ENCODE data around the gene HOMER1. TPM values are rescaled to one million over a fixed set of nuclear protein-coding genes. Genes with fewer than 3 reads are reported as not detected.

Gene HOMER1
- total and polyA plus RNA-seq, 2 experiments from 2014 or later = 26.3 to 28.0 TPM

DNA sequence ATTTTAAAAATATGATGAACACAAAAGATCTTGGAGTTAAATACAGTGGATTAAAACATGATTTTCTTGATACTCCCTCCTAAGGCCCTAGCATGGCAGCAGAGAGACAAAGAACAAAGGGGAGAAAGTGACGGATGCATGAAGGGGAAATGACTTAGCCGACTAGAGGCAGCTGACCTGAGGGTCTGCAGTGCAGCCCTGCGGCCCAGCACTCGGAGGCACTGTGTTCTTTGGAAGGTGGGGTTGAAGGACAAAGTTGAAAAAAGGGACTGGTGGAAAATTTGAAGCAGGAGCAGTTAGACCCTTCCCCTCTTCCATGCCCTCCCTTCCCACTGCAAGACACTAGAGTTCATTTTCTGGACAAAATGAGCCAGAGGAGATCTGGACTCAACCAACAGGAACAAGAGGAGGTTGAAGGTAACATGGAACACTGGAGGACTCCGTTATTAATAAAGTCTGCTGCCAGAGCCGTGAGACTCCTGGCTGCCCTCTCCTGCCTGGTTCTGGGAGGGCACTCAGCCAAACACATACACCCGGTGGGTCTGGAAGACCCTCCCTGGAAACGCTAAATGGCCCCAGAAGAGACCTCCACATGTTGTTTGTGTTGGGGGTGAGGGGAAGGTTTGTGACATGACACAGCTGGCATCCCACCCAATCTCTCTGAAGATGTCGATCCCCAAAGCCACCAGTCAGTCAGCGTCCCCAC is 179.9 kb downstream of the HOMER1 start:
- H3K27ac ChIP-seq = no peak overlapping the region
- H3K27me3 ChIP-seq = no peaks in the 10 kb centered on the region
- H3K9me3 ChIP-seq (ENCODE audit: low read depth) = no peaks in the 10 kb centered on the region
- no peaks in the 10 kb centered on the region for H3K4me1 ChIP-seq (ENCODE audit: low read depth)
- no peak overlapping the region for H3K4me3 ChIP-seq
- no peak for DNase-seq (ENCODE audit: low read depth in 1 of 2, low spot score in 1 of 2)
- TF ChIP-seq, protein P1, sequence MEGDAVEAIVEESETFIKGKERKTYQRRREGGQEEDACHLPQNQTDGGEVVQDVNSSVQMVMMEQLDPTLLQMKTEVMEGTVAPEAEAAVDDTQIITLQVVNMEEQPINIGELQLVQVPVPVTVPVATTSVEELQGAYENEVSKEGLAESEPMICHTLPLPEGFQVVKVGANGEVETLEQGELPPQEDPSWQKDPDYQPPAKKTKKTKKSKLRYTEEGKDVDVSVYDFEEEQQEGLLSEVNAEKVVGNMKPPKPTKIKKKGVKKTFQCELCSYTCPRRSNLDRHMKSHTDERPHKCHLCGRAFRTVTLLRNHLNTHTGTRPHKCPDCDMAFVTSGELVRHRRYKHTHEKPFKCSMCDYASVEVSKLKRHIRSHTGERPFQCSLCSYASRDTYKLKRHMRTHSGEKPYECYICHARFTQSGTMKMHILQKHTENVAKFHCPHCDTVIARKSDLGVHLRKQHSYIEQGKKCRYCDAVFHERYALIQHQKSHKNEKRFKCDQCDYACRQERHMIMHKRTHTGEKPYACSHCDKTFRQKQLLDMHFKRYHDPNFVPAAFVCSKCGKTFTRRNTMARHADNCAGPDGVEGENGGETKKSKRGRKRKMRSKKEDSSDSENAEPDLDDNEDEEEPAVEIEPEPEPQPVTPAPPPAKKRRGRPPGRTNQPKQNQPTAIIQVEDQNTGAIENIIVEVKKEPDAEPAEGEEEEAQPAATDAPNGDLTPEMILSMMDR (IDR thresholded peaks at IDR 0.05; ENCODE audit: low read depth, low read length) = no peak
- no peaks in the 10 kb centered on the region for H3K36me3 ChIP-seq

DNA sequence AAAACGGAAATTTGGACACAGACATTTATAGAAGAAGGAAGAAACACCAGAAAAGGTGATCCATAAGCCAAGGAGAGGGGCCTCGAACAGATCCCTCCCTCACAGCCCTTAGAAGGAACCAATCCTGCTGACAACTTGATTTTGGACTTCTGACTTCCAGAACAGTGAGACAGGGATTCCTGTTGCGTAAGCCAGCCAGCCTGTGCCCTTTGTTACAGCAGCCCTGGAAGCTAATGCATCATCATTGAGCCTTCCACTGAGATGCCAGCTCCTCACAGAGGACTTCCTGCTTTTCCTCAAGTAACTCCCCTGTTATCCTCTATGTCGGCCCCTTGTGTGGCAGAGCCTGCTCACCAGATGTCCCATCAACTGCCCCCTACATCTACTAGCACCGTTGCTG is 183.9 kb downstream of the HOMER1 start:
- Histone ChIP-seq H3K27me3 (no peaks in the 10 kb centered on the region), H3K36me3 (no peaks in the 10 kb centered on the region), H3K4me1 (ENCODE audit: low read depth) (no peaks in the 10 kb centered on the region), H3K4me3 (no peak overlapping the region), H3K27ac (no peak overlapping the region), H3K9me3 (ENCODE audit: low read depth) (no peaks in the 10 kb centered on the region)
- TF ChIP-seq, protein P1 (IDR thresholded peaks at IDR 0.05; ENCODE audit: low read depth, low read length) = no peak
- peak in 1 of 2 donors; percentile 31 for DNase-seq (ENCODE audit: low read depth in 1 of 2, low spot score in 1 of 2)

DNA sequence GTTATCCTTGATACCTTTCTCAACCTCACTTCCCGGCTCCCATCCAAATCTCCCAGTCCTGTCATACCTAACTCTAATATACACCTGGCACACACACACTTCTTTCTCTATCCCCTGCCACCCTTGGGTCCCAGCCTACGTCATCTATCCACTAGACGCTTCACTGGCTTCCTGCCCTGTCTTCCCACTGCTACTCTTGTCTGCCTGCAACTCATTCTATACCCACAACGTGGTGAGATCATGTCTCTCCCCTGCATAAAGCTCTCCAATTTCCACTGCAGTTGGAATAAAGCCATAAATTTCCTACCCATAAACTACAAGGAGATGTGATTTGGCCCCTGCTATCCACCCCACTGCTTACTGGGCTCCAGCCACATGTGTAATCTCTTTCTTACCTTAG is 184.5 kb downstream of the HOMER1 start:
- Histone ChIP-seq H3K36me3 (no peaks in the 10 kb centered on the region), H3K9me3 (ENCODE audit: low read depth) (no peaks in the 10 kb centered on the region), H3K4me3 (no peak overlapping the region), H3K27me3 (no peaks in the 10 kb centered on the region), H3K4me1 (ENCODE audit: low read depth) (no peaks in the 10 kb centered on the region), H3K27ac (no peak overlapping the region)
- DNase-seq (ENCODE audit: low read depth in 1 of 2, low spot score in 1 of 2) = no peak
- TF ChIP-seq, protein P1 (IDR thresholded peaks at IDR 0.05; ENCODE audit: low read depth, low read length) = no peak

Other genes with a start within 250 kb of the HOMER1 start
- 26.6 and 46.8 TPM in 2 replicates for gene TENT2, start 98.3 kb upstream of the HOMER1 start, total RNA-seq
- gene TENT2, start 98.3 kb upstream of the HOMER1 start, polyA plus RNA-seq = 21.5 and 29.7 TPM in 2 replicates
- gene CMYA5, start 175.7 kb upstream of the HOMER1 start, total RNA-seq = 36.5 and 87.2 TPM in 2 replicates
- 19.8 and 44.0 TPM in 2 replicates for gene CMYA5, start 175.7 kb upstream of the HOMER1 start, polyA plus RNA-seq